Prostate gland (tissue), 2 donors: ENCODE data around the gene PPP1R13B. TPM values are rescaled to one million over a fixed set of nuclear protein-coding genes. Genes with fewer than 3 reads are reported as not detected.
"Not testable (repeated sequence)": the region's sequence is repeated elsewhere in the genome, so short reads cannot be mapped to it uniquely, and the experiment has no call there.

Experiments
- DNase-seq: peaks from one replicate; pipeline ENCODE4 v3.0.0-alpha.2; 2019; ENCODE audit warnings: low spot score
- H3K27ac ChIP-seq, 2 donors: fragments of 200-600 bp; sonication (generic); 2 replicates each; pipeline ENCODE4 v1.5.1; 2017 to 2019
- H3K27me3 ChIP-seq: fragments of 200-600 bp; sonication (generic); replicated peaks from 2 replicates; pipeline ENCODE4 v1.5.1; 2019; ENCODE audit not compliant: insufficient read depth
- H3K36me3 ChIP-seq, 2 donors: fragments of 200-600 bp; sonication (generic); 1 replicate in 1 of 2; 2 replicates in 1 of 2; pipeline versions ENCODE4 v1.5.1 to v1.8.1; 2017 to 2019
- H3K4me1 ChIP-seq: fragments of 200-600 bp; sonication (generic); replicated peaks from 2 replicates; pipeline ENCODE4 v1.5.1; 2019
- H3K4me3 ChIP-seq, 2 donors: fragments of 200-600 bp; sonication (generic); 2 replicates each; pipeline ENCODE4 v1.5.1; 2017 to 2019
- H3K9me3 ChIP-seq: fragments of 200-600 bp; sonication (generic); 2 replicates; pipeline ENCODE4 v1.5.1; 2017
- CTCF ChIP-seq, 4 experiments: fragments of 200-600 bp in 2 of 4; fragments of 450-650 bp in 2 of 4; sonication (generic) in 2 of 4; IDR thresholded peaks; 1 replicate in 3 of 4; 2 replicates in 1 of 4; pipeline ENCODE4 v1.5.1; 2016 to 2019; ENCODE audit warnings: antibody characterized with exemption in 4 of 4, mild to moderate bottlenecking in 2 of 4, moderate library complexity in 2 of 4
- POLR2A ChIP-seq: fragments of 450-650 bp; IDR thresholded peaks from one replicate; pipeline ENCODE4 v1.6.1; 2016; ENCODE audit warnings: antibody characterized with exemption, mild to moderate bottlenecking
- POLR2AphosphoS5 ChIP-seq: sonication (generic); formaldehyde crosslinking; IDR thresholded peaks from one replicate; pipeline ENCODE4 v1.6.1; 2017; ENCODE audit warnings: antibody characterized with exemption
- WGBS: methylation state at CpG from one replicate; pipeline ENCODE4 v1.1.5; 2018; 5-methylcytosine and 5-hydroxymethylcytosine counted together
- intact Hi-C: fragments of 100-400 bp; cut with DNase I; formaldehyde crosslinking; loops from one replicate; pipeline ENCODE4 v1.14.2; 2022
- total RNA-seq, 2 donors: library from RNA; depleted of rRNA; stranded (reverse); fragments of >200 nt; gene quantifications; one replicate each; pipeline ENCODE4 v1.1.0, GENCODE V29; 2016

The PPP1R13B gene
- total RNA-seq, 2 donors from 2014 or later: 48.2 to 64.6 TPM

DNA sequence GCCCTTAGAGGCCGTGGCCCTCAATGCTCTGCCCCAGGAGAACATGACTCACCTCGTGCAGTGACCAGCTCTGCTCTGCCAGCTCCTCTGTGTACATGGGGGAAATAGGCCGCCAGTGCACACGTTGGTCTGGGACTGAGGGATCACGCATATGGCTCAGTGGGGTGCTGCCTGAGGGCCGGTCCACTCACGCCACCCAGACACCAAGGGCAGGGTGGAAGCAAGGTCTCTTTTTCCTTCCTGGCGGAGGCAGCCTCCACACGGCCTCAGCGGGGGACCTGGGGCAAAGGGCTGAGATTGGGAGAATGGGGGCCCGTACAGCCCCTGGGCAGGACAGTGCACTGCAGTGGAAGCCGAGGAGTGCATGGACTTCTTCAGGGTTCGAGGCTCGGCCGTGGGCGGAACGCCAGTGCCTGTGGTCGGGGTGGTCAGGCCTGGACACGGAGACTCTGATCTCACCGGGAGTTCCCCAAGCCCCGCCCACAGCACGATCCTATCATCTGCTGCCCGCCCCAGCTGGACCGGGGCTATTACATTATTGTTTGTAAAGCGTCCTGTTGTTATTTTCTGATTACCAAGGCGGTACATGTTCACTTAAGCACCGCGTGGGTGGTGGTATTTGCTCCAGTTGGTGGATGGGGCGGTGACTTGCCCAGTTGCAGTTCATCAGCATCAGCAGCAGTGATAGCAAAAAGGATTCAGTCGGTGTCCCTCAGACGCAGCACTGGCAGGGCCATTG, 42.1 kb upstream of the PPP1R13B start:
- Histone ChIP-seq H3K4me3 (no peak overlapping the region), H3K9me3 (no peaks in the 10 kb centered on the region), H3K36me3 (no peaks in the 10 kb centered on the region), H3K4me1 (peaks cover 3% of the 10 kb centered on the region), H3K27ac (peak overlapping the region in 1 of 2 donors; percentile 33), H3K27me3 (no peaks in the 10 kb centered on the region)
- intact Hi-C loops: no loop called here
- TF ChIP-seq CTCF (IDR thresholded peaks at IDR 0.05) (no peak), POLR2AphosphoS5 (peak; percentile 24)
- no peak for DNase-seq
- 52% methylated on average over 31 of the region's 31 CpGs for WGBS

GRCh38 chr14:103889002-103889312, 41.6 kb upstream of the PPP1R13B start:
- H3K4me1 ChIP-seq, intact Hi-C loops, H3K4me3 ChIP-seq, H3K27me3 ChIP-seq, DNase-seq, H3K9me3 ChIP-seq, H3K36me3 ChIP-seq: not testable (repeated sequence)
- 97% methylated on average over 8 of the region's 8 CpGs for WGBS
- H3K27ac ChIP-seq: peak overlapping the region in 1 of 2 donors; percentile 33

DNA sequence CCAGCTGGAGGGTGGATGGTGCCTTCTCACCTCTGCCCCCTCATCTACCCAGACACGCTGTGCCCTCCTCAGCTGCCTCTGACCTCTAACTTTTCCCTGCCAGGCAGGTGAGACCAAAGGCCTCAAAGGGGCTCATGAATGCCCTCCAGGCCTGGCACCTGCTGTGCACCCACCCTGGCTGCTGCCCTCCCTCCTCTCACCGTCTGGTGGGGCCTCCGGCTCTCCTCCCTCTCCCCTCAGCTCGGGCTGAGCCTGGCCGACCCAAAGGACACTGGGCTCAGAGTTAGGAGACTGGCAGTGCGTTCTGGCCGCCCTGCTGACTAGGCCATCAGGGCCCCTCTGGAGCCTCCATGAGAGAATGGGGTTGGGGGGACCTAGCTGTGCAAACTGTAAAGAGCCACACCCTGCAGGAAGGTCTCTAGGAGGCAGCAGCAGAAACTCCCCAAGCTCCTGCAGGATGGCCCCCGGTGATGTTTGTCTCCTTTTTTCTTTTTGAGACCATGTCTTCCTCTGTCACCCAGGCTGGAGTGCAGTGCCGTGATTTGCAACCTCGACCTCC, 40.3 kb upstream of the PPP1R13B start:
- no peaks in the 10 kb centered on the region for H3K9me3 ChIP-seq
- intact Hi-C loops: no loop called here
- H3K4me1 ChIP-seq: peaks cover 3% of the 10 kb centered on the region
- H3K4me3 ChIP-seq: no peak overlapping the region
- 91% methylated on average over 10 of the region's 10 CpGs for WGBS
- no peaks in the 10 kb centered on the region for H3K27me3 ChIP-seq
- no peak overlapping the region for H3K27ac ChIP-seq
- no peaks in the 10 kb centered on the region for H3K36me3 ChIP-seq
- TF ChIP-seq POLR2AphosphoS5 (no peak), CTCF (IDR thresholded peaks at IDR 0.05) (no peak), POLR2A (no peak)
- DNase-seq: no peak

GRCh38 chr14:103887170-103887501, 39.8 kb upstream of the PPP1R13B start:
- WGBS: 92% methylated on average over 6 of the region's 6 CpGs
- Histone ChIP-seq H3K27me3 (no peaks in the 10 kb centered on the region), H3K9me3 (no peaks in the 10 kb centered on the region), H3K4me3 (no peak overlapping the region), H3K4me1 (peaks cover 3% of the 10 kb centered on the region), H3K36me3 (no peaks in the 10 kb centered on the region), H3K27ac (no peak overlapping the region)
- DNase-seq: no peak
- intact Hi-C loops: no loop called here
- TF ChIP-seq CTCF (IDR thresholded peaks at IDR 0.05) (no peak), POLR2AphosphoS5 (no peak)

GRCh38 chr14:103886304-103887169, 39.2 kb upstream of the PPP1R13B start:
- DNase-seq: no peak
- Histone ChIP-seq H3K27ac (no peak overlapping the region), H3K27me3 (no peaks in the 10 kb centered on the region)

More at GRCh38 chr14:103886304-103887169, 39.2 kb upstream of the PPP1R13B start:
- H3K4me3 ChIP-seq: no peak overlapping the region
- intact Hi-C loops: no loop called here
- TF ChIP-seq POLR2AphosphoS5 (no peak), CTCF (IDR thresholded peaks at IDR 0.05) (no peak), POLR2A (no peak)
- no peaks in the 10 kb centered on the region for H3K9me3 ChIP-seq
- no peaks in the 10 kb centered on the region for H3K36me3 ChIP-seq
- WGBS: 65% methylated on average over 27 of the region's 27 CpGs
- peaks cover 5% of the 10 kb centered on the region for H3K4me1 ChIP-seq
